ENCODE results near the gene GRHL1.

GRCh38 chr2:9974343-9974742, 22.9 kb downstream of the GRHL1 start:
- TF ChIP-seq CTCF (IDR thresholded peaks at IDR 0.05) (no peak), POLR2A (IDR thresholded peaks at IDR 0.05) (no peak)
